GM19463 (cell line): Measurements from ENCODE around the gene ANKS4B.
"Not testable (repeated sequence)": the region's sequence is repeated elsewhere in the genome, so short reads cannot be mapped to it uniquely, and the experiment has no call there.

Experiments
- ATAC-seq: cut with Tn5 transposase; IDR thresholded peaks from one replicate; pipeline ENCODE4 v1.9.1; 2021; ENCODE audit warnings: mild to moderate bottlenecking, moderate library complexity; ENCODE audit not compliant: unreplicated experiment

ANKS4B gene

DNA sequence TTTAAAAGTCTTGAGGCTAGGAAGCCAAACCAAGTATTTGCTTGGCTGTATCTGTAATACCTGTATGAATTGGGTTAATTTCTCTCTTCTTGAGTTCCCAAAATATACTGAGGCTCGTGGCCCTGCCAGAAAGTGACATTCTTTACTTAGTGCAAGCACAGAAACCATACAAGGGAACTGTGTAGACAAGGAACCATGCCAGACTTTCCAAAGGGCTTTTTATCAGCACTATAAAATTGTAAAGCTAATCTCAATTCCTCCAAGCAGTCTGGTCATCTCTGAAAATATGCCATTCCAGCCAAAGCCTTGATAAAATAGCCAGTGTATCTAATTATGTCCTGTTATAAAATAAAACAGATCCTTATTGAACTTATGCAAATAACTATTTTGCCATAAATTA lies 51.8 kb downstream of the ANKS4B start:
- no peak for ATAC-seq

DNA sequence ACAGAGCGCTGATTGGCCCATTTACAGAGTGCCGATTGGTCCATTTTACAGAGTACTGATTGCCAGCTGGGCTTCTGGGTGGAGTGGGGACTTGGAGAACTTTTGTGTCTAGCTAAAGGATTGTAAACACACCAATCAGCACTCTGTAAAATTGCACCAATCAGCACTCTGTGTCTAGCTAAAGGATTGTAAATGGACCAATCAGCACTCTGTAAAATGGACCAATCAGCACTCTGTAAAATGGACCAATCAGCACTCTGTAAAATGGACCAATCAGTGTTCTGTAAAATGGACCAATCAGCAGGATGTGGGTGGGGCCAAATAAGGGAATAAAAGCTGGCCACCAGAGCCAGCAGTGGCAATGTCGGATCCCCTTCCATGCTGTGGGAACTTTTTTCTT lies 56.3 kb downstream of the ANKS4B start:
- ATAC-seq: not testable (repeated sequence)

- ATAC-seq: peak; percentile 39
Observed at GRCh38 chr16:21300309-21301167, 67.0 kb downstream of the ANKS4B start.

GRCh38 chr16:21301168-21301894 lies 67.8 kb downstream of the ANKS4B start:
- ATAC-seq: peak; percentile 75

DNA sequence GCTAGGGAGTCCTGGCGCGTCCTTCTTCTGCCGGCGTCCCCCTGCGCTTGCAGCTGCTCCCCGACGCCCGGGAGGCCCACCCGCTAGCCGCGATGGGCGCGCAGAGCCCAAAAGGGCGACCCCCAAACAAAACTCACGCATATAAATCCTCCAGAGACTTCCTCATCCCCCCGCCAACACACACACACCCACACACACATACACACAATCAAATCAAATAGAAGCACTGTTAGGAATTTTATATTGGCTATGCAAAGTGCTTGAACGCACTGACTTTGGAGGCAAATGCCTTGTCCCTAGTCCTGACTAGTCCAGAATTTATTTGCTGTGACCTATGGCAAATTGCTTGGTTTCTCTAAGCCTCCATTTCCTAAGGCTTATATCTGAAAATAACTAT lies 68.4 kb downstream of the ANKS4B start:
- ATAC-seq: no peak

GRCh38 chr16:21302454-21302853 lies 69.0 kb downstream of the ANKS4B start:
- no peak for ATAC-seq

DNA sequence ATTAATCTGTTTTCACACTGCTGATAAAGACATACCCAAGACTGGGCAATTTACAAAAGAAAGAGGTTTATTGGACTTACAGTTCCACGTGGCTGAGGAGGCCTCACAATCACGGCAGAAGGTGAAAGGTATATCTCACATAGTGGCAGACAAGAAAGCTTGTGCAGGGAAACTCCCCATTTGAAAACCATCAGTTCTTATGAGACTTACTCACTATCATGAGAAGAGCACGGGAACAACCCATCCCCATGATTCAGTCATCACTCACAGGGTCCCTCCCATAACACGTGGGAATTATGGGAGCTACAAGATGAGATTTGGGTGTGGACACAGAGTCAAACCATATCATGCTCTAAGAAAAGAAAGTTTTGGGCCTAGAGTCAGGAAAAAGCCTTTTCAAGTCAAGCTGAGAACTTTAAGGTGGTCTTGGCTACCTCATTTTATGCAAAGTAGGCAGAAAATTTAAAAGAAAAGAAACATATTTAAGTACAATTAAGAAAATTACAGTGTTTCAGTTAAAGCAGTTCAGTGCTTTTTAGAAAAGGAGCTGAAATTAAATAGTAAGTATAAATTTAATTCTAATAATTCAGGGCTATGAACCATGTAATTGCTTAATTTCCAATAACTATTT lies 69.5 kb downstream of the ANKS4B start:
- no peak for ATAC-seq
